Osteoblast (primary cell): ENCODE results near the gene FOXJ1. TPM values are rescaled to one million over a fixed set of nuclear protein-coding genes. Genes with fewer than 3 reads are reported as not detected.

Experiments used
- DNase-seq: peaks from one replicate; pipeline ENCODE4 v3.0.0; 2011; ENCODE audit warnings: low spot score, mixed read lengths; ENCODE audit not compliant: insufficient read length; ENCODE audit errors: missing footprints
- H2AFZ ChIP-seq: 2 replicates; pipeline ENCODE4 v1.6.0; 2011; ENCODE audit warnings: mild to moderate bottlenecking, low read length
- H3K27ac ChIP-seq: 2 replicates; pipeline ENCODE4 v1.5.1; 2011; ENCODE audit warnings: mild to moderate bottlenecking, low read depth, low read length, moderate library complexity
- H3K27me3 ChIP-seq: 2 replicates; pipeline ENCODE4 v1.6.0; 2012; ENCODE audit warnings: mild to moderate bottlenecking, control low read depth, inconsistent platforms, low read length, moderate library complexity; ENCODE audit not compliant: insufficient read depth
- H3K36me3 ChIP-seq: 2 replicates; pipeline ENCODE4 v1.5.1; 2011; ENCODE audit warnings: mild to moderate bottlenecking, low read length, control low read depth, moderate library complexity; ENCODE audit not compliant: insufficient read depth
- H3K4me1 ChIP-seq: 2 replicates; pipeline ENCODE4 v1.5.1; 2011; ENCODE audit warnings: mild to moderate bottlenecking, low read length, control low read depth, moderate library complexity; ENCODE audit not compliant: insufficient read depth
- H3K4me2 ChIP-seq: 2 replicates; pipeline ENCODE4 v1.6.0; 2011; ENCODE audit warnings: mild to moderate bottlenecking, low read length; ENCODE audit not compliant: insufficient read depth
- H3K4me3 ChIP-seq: fragments of 200-600 bp; sonication (generic); 3 replicates; pipeline ENCODE4 v1.5.1; 2012; ENCODE audit warnings: mild to moderate bottlenecking, low read length, inconsistent platforms; ENCODE audit not compliant: insufficient read depth
- H3K79me2 ChIP-seq: 2 replicates; pipeline ENCODE4 v1.6.0; 2012; ENCODE audit warnings: mild to moderate bottlenecking, low read length, control low read depth, inconsistent platforms; ENCODE audit not compliant: insufficient read depth
- H3K9me3 ChIP-seq: 2 replicates; pipeline ENCODE4 v1.5.1; 2011; ENCODE audit warnings: low read depth, low read length, control low read depth
- H4K20me1 ChIP-seq: 2 replicates; pipeline ENCODE4 v1.6.0; 2012; ENCODE audit warnings: mild to moderate bottlenecking, low read length, control low read depth; ENCODE audit not compliant: insufficient read depth
- total RNA-seq: library from RNA; depleted of rRNA; stranded (reverse); fragments of >200 nt; gene quantifications from 2 replicates; pipeline ENCODE4 v1.2.3, GENCODE V29; 2012
- TF ChIP-seq, protein P1 (sequence below): IDR thresholded peaks from 2 replicates; pipeline ENCODE4 v1.5.1; 2011; ENCODE audit warnings: mild to moderate bottlenecking, low read depth, low read length, moderate library complexity; ENCODE audit errors: extremely low read depth

Gene FOXJ1
- total RNA-seq, 1 donor: not detected

- Histone ChIP-seq H3K4me1 (peaks cover 3% of the 10 kb centered on the region), H3K79me2 (no peaks in the 10 kb centered on the region), H3K9me3 (no peaks in the 10 kb centered on the region), H3K4me3 (no peak overlapping the region), H3K27ac (no peak overlapping the region), H2AFZ (peak overlapping the region; percentile 63), H3K36me3 (no peaks in the 10 kb centered on the region), H4K20me1 (no peaks in the 10 kb centered on the region), H3K27me3 (no peaks in the 10 kb centered on the region), H3K4me2 (no peak overlapping the region)
- no peak for DNase-seq
- TF ChIP-seq, protein P1, sequence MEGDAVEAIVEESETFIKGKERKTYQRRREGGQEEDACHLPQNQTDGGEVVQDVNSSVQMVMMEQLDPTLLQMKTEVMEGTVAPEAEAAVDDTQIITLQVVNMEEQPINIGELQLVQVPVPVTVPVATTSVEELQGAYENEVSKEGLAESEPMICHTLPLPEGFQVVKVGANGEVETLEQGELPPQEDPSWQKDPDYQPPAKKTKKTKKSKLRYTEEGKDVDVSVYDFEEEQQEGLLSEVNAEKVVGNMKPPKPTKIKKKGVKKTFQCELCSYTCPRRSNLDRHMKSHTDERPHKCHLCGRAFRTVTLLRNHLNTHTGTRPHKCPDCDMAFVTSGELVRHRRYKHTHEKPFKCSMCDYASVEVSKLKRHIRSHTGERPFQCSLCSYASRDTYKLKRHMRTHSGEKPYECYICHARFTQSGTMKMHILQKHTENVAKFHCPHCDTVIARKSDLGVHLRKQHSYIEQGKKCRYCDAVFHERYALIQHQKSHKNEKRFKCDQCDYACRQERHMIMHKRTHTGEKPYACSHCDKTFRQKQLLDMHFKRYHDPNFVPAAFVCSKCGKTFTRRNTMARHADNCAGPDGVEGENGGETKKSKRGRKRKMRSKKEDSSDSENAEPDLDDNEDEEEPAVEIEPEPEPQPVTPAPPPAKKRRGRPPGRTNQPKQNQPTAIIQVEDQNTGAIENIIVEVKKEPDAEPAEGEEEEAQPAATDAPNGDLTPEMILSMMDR: no peak
These were observed 38.7 kb upstream of the FOXJ1 start for GRCh38 chr17:76179496-76180467.

GRCh38 chr17:76178124-76178523 is 37.1 kb upstream of the FOXJ1 start:
- peaks cover 3% of the 10 kb centered on the region for H3K4me1 ChIP-seq
- TF ChIP-seq, protein P1: no peak
- no peaks in the 10 kb centered on the region for H3K79me2 ChIP-seq
- no peak overlapping the region for H3K4me3 ChIP-seq
- H3K27me3 ChIP-seq: no peaks in the 10 kb centered on the region
- H3K4me2 ChIP-seq: no peak overlapping the region
- H3K36me3 ChIP-seq: no peaks in the 10 kb centered on the region
- no peak for DNase-seq
- H3K9me3 ChIP-seq: no peaks in the 10 kb centered on the region
- no peak overlapping the region for H2AFZ ChIP-seq
- no peaks in the 10 kb centered on the region for H4K20me1 ChIP-seq
- no peak overlapping the region for H3K27ac ChIP-seq

DNA sequence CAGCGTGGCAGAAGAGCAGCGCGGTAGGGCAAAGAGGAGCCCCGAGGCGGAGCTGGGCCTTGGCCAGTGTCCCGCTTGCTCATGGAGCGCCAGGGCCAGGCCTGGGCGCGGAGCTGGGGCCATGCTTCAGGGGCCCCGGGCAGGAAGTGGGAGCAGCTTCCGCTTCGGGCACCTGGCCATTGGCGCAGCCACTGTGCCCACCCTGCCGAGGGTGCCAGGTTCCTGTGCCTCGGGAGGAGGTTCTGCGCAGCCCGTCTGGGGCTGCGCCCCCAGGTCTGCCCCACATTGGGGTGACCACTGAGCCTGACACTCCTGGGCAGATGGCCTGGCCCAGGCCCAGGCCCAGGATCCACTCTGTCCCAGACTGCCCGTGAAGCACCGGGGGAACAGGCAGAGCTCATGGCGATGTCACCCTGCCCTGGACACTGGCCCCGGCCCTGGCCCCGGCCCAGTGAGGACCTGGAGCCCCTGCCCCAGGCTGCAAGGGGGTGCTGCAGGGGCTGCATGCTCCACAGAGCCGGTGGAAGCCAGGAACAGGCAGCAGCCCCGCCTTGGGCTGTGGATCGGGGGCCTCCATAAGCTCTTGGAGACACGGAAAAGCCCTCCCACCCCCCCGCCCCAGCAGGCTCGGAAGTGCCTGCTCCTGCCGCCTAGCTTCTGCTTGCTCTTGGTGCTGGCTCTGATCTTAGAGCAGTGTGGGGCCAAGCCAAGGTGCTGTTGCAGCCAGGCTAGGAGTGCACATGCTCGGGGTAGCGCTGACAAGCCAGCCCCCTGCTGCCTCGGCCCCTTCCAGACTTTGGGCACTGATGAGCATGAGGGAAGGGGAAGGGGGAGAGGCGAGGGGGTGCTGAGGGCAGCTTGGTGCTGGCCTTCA is 35.9 kb upstream of the FOXJ1 start:
- Histone ChIP-seq H3K4me2 (no peak overlapping the region), H3K79me2 (no peaks in the 10 kb centered on the region), H3K27me3 (no peaks in the 10 kb centered on the region), H3K27ac (no peak overlapping the region), H3K4me3 (no peak overlapping the region), H4K20me1 (no peaks in the 10 kb centered on the region), H2AFZ (no peak overlapping the region), H3K36me3 (no peaks in the 10 kb centered on the region), H3K4me1 (peaks cover 1% of the 10 kb centered on the region), H3K9me3 (no peaks in the 10 kb centered on the region)
- DNase-seq: no peak
- TF ChIP-seq, protein P1: no peak
